Sigmoid colon (tissue), 4 donors: ENCODE data around the gene MPST.

Experiments
- EP300 ChIP-seq, 4 donors: sonication (generic); formaldehyde crosslinking; IDR thresholded peaks; one replicate each; pipeline ENCODE4 v1.6.1; 2017; ENCODE audit warnings: antibody characterized with exemption in 4 of 4
- POLR2A ChIP-seq, 2 donors: fragments of 450-650 bp; IDR thresholded peaks; one replicate each; pipeline ENCODE4 v1.6.1; 2016; ENCODE audit warnings: antibody characterized with exemption in 2 of 2, mild to moderate bottlenecking in 2 of 2, moderate library complexity in 2 of 2
- TF ChIP-seq, protein P1 (sequence below), 4 experiments: fragments of 450-650 bp in 3 of 4; fragments of 200-600 bp in 1 of 4; IDR thresholded peaks; one replicate each; pipeline ENCODE4 v1.5.1; 2016 to 2019; ENCODE audit warnings: antibody characterized with exemption in 4 of 4, mild to moderate bottlenecking in 3 of 4, moderate library complexity in 2 of 4

GRCh38 chr22:37062702-37063381 is 43.3 kb downstream of the MPST start:
- TF ChIP-seq, protein P1, sequence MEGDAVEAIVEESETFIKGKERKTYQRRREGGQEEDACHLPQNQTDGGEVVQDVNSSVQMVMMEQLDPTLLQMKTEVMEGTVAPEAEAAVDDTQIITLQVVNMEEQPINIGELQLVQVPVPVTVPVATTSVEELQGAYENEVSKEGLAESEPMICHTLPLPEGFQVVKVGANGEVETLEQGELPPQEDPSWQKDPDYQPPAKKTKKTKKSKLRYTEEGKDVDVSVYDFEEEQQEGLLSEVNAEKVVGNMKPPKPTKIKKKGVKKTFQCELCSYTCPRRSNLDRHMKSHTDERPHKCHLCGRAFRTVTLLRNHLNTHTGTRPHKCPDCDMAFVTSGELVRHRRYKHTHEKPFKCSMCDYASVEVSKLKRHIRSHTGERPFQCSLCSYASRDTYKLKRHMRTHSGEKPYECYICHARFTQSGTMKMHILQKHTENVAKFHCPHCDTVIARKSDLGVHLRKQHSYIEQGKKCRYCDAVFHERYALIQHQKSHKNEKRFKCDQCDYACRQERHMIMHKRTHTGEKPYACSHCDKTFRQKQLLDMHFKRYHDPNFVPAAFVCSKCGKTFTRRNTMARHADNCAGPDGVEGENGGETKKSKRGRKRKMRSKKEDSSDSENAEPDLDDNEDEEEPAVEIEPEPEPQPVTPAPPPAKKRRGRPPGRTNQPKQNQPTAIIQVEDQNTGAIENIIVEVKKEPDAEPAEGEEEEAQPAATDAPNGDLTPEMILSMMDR (IDR thresholded peaks at IDR 0.05) = no peak
- TF ChIP-seq POLR2A (IDR thresholded peaks at IDR 0.05) (no peak), EP300 (IDR thresholded peaks at IDR 0.05) (no peak)
